ENCODE results near the gene LOXL1.

The LOXL1 gene

GRCh38 chr15:73992594-73992898 is 66.3 kb downstream of the LOXL1 start:
- FAIRE-seq: no peak
- no peak for DNase-seq (ENCODE audit: insufficient read length, low spot score)
- TF ChIP-seq POLR2A (IDR thresholded peaks at IDR 0.05; ENCODE audit: low read depth, low read length): no peak

- TF ChIP-seq POLR2A (IDR thresholded peaks at IDR 0.05; ENCODE audit: low read depth, low read length): no peak
- FAIRE-seq: no peak
- no peak for DNase-seq (ENCODE audit: insufficient read length, low spot score)
Observed at GRCh38 chr15:73993211-73993994, 67.1 kb downstream of the LOXL1 start.

GRCh38 chr15:73994413-73994883 is 68.2 kb downstream of the LOXL1 start, which contains the start of gene PML:
Gene PML (plus strand): TSS chr15:73994716. CDS start chr15:73994813, 97 bp downstream.
- DNase-seq (ENCODE audit: insufficient read length, low spot score): peak; percentile 47
- peak; percentile 85 for TF ChIP-seq POLR2A (IDR thresholded peaks at IDR 0.05; ENCODE audit: low read depth, low read length)
- no peak for FAIRE-seq

GRCh38 chr15:73994912-73995622 is 68.8 kb downstream of the LOXL1 start:
- no peak for TF ChIP-seq POLR2A (IDR thresholded peaks at IDR 0.05; ENCODE audit: low read depth, low read length)
- DNase-seq (ENCODE audit: insufficient read length, low spot score) (no peak), FAIRE-seq (no peak)

GRCh38 chr15:73996267-73996666 is 70.0 kb downstream of the LOXL1 start:
- no peak for DNase-seq (ENCODE audit: insufficient read length, low spot score)
- TF ChIP-seq POLR2A (IDR thresholded peaks at IDR 0.05; ENCODE audit: low read depth, low read length): no peak
- no peak for FAIRE-seq

- no peak for DNase-seq (ENCODE audit: insufficient read length, low spot score)
- TF ChIP-seq POLR2A (IDR thresholded peaks at IDR 0.05; ENCODE audit: low read depth, low read length): no peak
- no peak for FAIRE-seq
Observed at GRCh38 chr15:73996939-73997338, 70.7 kb downstream of the LOXL1 start.

- FAIRE-seq (no peak), DNase-seq (ENCODE audit: insufficient read length, low spot score) (no peak)
- no peak for TF ChIP-seq POLR2A (IDR thresholded peaks at IDR 0.05; ENCODE audit: low read depth, low read length)
Observed at GRCh38 chr15:73997986-73998385, 71.7 kb downstream of the LOXL1 start.
